HepG2 (cell line): ENCODE measurements around the gene SLC9A8. TPM values are rescaled to one million over a fixed set of nuclear protein-coding genes. Genes with fewer than 3 reads are reported as not detected.
A peak's percentile ranks its signal among the peaks of the same experiment; 100 is the strongest.

ENCODE experiments used
- CHD4 ChIP-seq: fragments of 200-600 bp; sonication (generic); IDR thresholded peaks from 2 replicates; pipeline ENCODE4 v1.7.0; 2017; ENCODE audit warnings: mild to moderate bottlenecking, low read length, borderline replicate concordance
- CTCF ChIP-seq: sonication (generic); formaldehyde crosslinking; IDR thresholded peaks from 2 replicates; pipeline ENCODE4 v1.5.0; 2020; ENCODE audit warnings: mild to moderate bottlenecking, missing genetic modification reagents, moderate library complexity
- ESRRA ChIP-seq: sonication (generic); formaldehyde crosslinking; IDR thresholded peaks from 2 replicates; pipeline ENCODE4 v1.5.1; 2020; ENCODE audit warnings: mild to moderate bottlenecking, low read depth, missing genetic modification reagents
- FOSL1 ChIP-seq: sonication (generic); formaldehyde crosslinking; IDR thresholded peaks from 2 replicates; pipeline ENCODE4 v1.9.0; 2021; ENCODE audit warnings: missing genetic modification reagents, borderline replicate concordance
- FOXM1 ChIP-seq: sonication (generic); formaldehyde crosslinking; IDR thresholded peaks from 2 replicates; pipeline ENCODE4 v1.5.0; 2020; ENCODE audit warnings: missing genetic modification reagents
- GTF2F1 ChIP-seq: fragments of 150-350 bp; IDR thresholded peaks from 2 replicates; pipeline ENCODE4 v1.6.1; 2014; ENCODE audit warnings: low read length
- KDM1A ChIP-seq: IDR thresholded peaks from 2 replicates; pipeline ENCODE4 v1.6.1; 2016; ENCODE audit warnings: missing compliant biosample characterization
- MBD4 ChIP-seq: IDR thresholded peaks from 2 replicates; pipeline ENCODE4 v1.6.1; 2012; ENCODE audit warnings: low read length, inconsistent platforms, borderline replicate concordance
- NR2F6 ChIP-seq, 2 experiments: IDR thresholded peaks; 2 replicates each; pipeline ENCODE4 v1.6.1; 2016; ENCODE audit warnings: antibody characterized with exemption in 1 of 2, mild to moderate bottlenecking in 1 of 2
- PAXIP1 ChIP-seq: sonication (generic); formaldehyde crosslinking; conservative IDR thresholded peaks from 2 replicates; pipeline ENCODE4 v1.4.0; 2020; ENCODE audit warnings: mild to moderate bottlenecking, missing genetic modification reagents, moderate library complexity
- PRMT3 ChIP-seq: sonication (generic); formaldehyde crosslinking; IDR thresholded peaks from 2 replicates; pipeline ENCODE4 v1.8.1; 2022; ENCODE audit warnings: low read depth, mild to moderate bottlenecking, moderate library complexity, missing genetic modification reagents, borderline replicate concordance
- ZBTB38 ChIP-seq: sonication (generic); formaldehyde crosslinking; IDR thresholded peaks from 2 replicates; pipeline ENCODE4 v1.5.1; 2020; ENCODE audit warnings: mild to moderate bottlenecking, missing genetic modification reagents
- ZNF773 ChIP-seq: sonication (generic); formaldehyde crosslinking; IDR thresholded peaks from 2 replicates; pipeline ENCODE4 v1.4.0; 2020; ENCODE audit warnings: missing genetic modification reagents, borderline replicate concordance
- polyA plus RNA-seq, 8 experiments: library from polyadenylated mRNA; depleted of rRNA in 3 of 8; stranded (reverse) in 7 of 8; unstranded in 1 of 8; fragments of >200 nt; fragmentation: Illumina TruSeq in 4 of 8; extraction: Trizol in 4 of 8; gene quantifications; 2 replicates each; pipeline versions ENCODE4 v1.2.1 to v1.2.3, GENCODE V29; 2011 to 2016; ENCODE audit warnings: low read depth in 4 of 8, missing spikeins in 1 of 8, mixed read lengths in 1 of 8; ENCODE audit not compliant: insufficient read depth in 1 of 8
- total RNA-seq, 5 experiments: library from RNA; depleted of rRNA; stranded (reverse); fragments of >200 nt; fragmentation: Illumina TruSeq; extraction: Trizol; gene quantifications; 2 replicates each; pipeline ENCODE4 v1.2.3, GENCODE V29; 2016; ENCODE audit warnings: low read depth in 1 of 5
- TF ChIP-seq, protein P1 (sequence below): sonication (generic); formaldehyde crosslinking; IDR thresholded peaks from 2 replicates; pipeline ENCODE4 v1.5.0; 2020; ENCODE audit warnings: missing genetic modification reagents
- TF ChIP-seq, protein P2 (sequence below): sonication (generic); formaldehyde crosslinking; IDR thresholded peaks from 2 replicates; pipeline ENCODE4 v1.4.0; 2020; ENCODE audit warnings: missing genetic modification reagents, borderline replicate concordance

SLC9A8 gene
- total and polyA plus RNA-seq, 2 of the 13 experiments (the other 11 are each of a cell fraction or from before 2014, with no cell fraction given), result 4.1 to 7.4 TPM

DNA sequence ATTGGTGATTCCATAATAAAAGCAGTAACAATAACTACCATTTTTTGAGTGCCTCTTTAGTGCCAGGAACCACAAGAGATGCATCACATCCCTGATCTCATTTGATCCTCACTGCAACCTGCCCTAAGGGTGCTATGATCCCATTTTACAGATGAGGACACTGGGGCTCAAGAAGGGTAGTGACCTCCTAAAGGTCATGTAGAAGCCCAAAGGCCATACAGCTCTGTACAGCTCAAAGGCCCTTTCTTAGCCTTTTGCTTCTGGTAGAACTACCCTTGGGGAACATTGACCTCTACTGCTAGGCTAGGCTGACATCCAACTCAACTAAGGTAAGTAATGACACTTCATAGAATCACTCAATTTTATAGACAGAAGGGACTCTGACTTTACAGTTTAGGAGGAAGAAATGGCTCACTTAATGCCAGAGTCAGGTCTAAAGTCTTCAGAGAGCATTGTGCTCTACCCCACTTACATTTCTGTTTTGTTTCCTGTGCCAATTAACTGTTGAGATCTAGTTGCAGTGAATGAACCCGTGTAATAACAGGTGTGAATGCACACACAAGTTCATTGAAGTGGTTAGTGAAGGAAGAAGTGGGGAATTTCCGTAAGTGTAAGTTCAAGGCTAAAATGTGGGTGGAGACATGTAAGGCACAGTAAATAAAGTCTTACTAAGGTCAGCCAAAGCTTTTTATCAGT, 10.7 kb downstream of the SLC9A8 start (continued):
- TF ChIP-seq PAXIP1 (CRISPR knock-in tag), result 0 out of 2 replicates have a peak, but pooled peaks have one; percentile 25
- no peak for TF ChIP-seq FOSL1 (CRISPR knock-in tag)
- TF ChIP-seq ZBTB38 (CRISPR knock-in tag), result no peak
- peak; percentile 96; the same call in 1 of the 2 replicates for TF ChIP-seq ESRRA (CRISPR knock-in tag)
- no peak for TF ChIP-seq FOXM1 (CRISPR knock-in tag)
- TF ChIP-seq NR2F6 (IDR thresholded peaks at IDR 0.05), result peak; percentile 17; the same call in 1 of the 2 replicates
- TF ChIP-seq NR2F6 (CRISPR knock-in tag; IDR thresholded peaks at IDR 0.05), result no peak
- no peak for TF ChIP-seq PRMT3 (CRISPR knock-in tag)
- TF ChIP-seq MBD4, result peak; percentile 51; the same call in 1 of the 2 replicates
- no peak for TF ChIP-seq ZNF773 (CRISPR knock-in tag)
- TF ChIP-seq GTF2F1, result no peak
- peak; percentile 36 for TF ChIP-seq CTCF (CRISPR knock-in tag)
- TF ChIP-seq KDM1A, result peak; percentile 91
- peak; percentile 67; the same call in 1 of the 2 replicates for TF ChIP-seq CHD4
- TF ChIP-seq, protein P1, sequence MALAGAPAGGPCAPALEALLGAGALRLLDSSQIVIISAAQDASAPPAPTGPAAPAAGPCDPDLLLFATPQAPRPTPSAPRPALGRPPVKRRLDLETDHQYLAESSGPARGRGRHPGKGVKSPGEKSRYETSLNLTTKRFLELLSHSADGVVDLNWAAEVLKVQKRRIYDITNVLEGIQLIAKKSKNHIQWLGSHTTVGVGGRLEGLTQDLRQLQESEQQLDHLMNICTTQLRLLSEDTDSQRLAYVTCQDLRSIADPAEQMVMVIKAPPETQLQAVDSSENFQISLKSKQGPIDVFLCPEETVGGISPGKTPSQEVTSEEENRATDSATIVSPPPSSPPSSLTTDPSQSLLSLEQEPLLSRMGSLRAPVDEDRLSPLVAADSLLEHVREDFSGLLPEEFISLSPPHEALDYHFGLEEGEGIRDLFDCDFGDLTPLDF (CRISPR knock-in tag), result no peak
- TF ChIP-seq, protein P2, sequence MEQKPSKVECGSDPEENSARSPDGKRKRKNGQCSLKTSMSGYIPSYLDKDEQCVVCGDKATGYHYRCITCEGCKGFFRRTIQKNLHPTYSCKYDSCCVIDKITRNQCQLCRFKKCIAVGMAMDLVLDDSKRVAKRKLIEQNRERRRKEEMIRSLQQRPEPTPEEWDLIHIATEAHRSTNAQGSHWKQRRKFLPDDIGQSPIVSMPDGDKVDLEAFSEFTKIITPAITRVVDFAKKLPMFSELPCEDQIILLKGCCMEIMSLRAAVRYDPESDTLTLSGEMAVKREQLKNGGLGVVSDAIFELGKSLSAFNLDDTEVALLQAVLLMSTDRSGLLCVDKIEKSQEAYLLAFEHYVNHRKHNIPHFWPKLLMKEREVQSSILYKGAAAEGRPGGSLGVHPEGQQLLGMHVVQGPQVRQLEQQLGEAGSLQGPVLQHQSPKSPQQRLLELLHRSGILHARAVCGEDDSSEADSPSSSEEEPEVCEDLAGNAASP (CRISPR knock-in tag), result no peak
